ENCODE data around the gene CD80.
A peak's percentile ranks its signal among the peaks of the same experiment; 100 is the strongest.

CD80 gene

GRCh38 chr3:119500901-119501300, 58.5 kb downstream of the CD80 start:
- H3K4me3 ChIP-seq (ENCODE audit: low read depth, low read length), result peak overlapping the region; percentile 96
- DNase-seq (ENCODE audit: low read depth), result no peak
- TF ChIP-seq, protein P1, sequence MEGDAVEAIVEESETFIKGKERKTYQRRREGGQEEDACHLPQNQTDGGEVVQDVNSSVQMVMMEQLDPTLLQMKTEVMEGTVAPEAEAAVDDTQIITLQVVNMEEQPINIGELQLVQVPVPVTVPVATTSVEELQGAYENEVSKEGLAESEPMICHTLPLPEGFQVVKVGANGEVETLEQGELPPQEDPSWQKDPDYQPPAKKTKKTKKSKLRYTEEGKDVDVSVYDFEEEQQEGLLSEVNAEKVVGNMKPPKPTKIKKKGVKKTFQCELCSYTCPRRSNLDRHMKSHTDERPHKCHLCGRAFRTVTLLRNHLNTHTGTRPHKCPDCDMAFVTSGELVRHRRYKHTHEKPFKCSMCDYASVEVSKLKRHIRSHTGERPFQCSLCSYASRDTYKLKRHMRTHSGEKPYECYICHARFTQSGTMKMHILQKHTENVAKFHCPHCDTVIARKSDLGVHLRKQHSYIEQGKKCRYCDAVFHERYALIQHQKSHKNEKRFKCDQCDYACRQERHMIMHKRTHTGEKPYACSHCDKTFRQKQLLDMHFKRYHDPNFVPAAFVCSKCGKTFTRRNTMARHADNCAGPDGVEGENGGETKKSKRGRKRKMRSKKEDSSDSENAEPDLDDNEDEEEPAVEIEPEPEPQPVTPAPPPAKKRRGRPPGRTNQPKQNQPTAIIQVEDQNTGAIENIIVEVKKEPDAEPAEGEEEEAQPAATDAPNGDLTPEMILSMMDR (IDR thresholded peaks at IDR 0.05; ENCODE audit: insufficient read depth, low read depth, low read length, missing control alignments), result no peak

GRCh38 chr3:119500265-119500664, 59.1 kb downstream of the CD80 start:
- H3K4me3 ChIP-seq (ENCODE audit: low read depth, low read length), result peak overlapping the region; percentile 96
- no peak for DNase-seq (ENCODE audit: low read depth)
- TF ChIP-seq, protein P1 (IDR thresholded peaks at IDR 0.05; ENCODE audit: insufficient read depth, low read depth, low read length, missing control alignments), result no peak

DNA sequence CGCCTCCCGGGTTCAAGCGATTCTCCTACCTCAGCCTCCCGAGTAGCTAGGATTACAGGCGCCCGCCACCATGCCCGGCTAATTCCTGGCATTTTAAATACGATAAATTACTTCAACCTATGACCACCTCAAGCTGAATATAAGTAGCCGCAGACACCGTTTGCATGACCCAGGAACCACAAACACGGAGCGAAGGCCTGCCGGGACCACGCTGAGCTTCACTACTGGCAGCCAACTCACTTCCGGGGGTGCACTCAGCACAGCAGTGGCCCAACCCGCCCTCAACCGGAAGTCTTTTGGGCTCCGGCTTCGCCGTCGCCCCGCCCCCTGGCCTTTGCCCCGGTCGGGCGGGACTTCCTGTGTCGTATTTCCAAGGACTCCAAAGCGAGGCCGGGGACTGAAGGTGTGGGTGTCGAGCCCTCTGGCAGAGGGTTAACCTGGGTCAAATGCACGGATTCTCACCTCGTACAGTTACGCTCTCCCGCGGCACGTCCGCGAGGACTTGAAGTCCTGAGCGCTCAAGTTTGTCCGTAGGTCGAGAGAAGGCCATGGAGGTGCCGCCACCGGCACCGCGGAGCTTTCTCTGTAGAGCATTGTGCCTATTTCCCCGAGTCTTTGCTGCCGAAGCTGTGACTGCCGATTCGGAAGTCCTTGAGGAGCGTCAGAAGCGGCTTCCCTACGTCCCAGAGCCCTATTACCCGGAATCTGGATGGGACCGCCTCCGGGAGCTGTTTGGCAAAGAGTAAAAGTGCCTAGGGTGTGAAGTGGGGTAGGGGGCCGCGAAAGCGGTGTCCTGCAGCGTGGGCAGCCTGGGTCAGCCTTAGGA, 61.0 kb downstream of the CD80 start, which contains the start of gene TIMMDC1:
TSS of gene TIMMDC1 (plus strand) at position 362 of the 826 bp plus-strand sequence. CDS start at position 549, 187 bp downstream.
- peak; percentile 98 for DNase-seq (ENCODE audit: low read depth)
- TF ChIP-seq, protein P1 (IDR thresholded peaks at IDR 0.05; ENCODE audit: insufficient read depth, low read depth, low read length, missing control alignments), result no peak

GRCh38 chr3:119497820-119498185, 61.6 kb downstream of the CD80 start:
- TF ChIP-seq, protein P1 (IDR thresholded peaks at IDR 0.05; ENCODE audit: insufficient read depth, low read depth, low read length, missing control alignments), result no peak
- DNase-seq (ENCODE audit: low read depth), result peak; percentile 18
- H3K4me3 ChIP-seq (ENCODE audit: low read depth, low read length), result peak overlapping the region; percentile 96

More for the DNA sequence above, 61.0 kb downstream of the CD80 start, which contains the start of gene TIMMDC1:
- H3K4me3 ChIP-seq (ENCODE audit: low read depth, low read length), result peak within 1 kb of the TSS; percentile 96

DNA sequence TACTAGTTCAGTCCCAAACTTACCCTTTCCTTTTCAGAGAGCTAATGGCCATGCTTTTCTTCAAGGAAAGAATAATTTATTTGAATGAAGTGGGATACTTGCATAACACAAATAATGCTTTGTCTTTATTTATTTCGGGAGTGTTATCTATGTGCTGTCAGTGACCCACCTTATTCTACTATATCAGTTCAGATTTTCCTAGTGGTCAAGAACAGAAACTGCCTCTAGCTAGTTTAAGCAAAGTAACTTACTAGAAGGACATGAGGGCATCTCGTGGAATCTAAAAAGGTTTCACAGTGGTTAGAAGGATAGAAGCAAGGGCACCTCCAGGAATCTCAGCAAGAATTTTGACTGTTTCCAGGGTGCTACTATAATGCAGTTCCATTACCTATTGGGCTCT, 64.8 kb downstream of the CD80 start:
- TF ChIP-seq, protein P1 (IDR thresholded peaks at IDR 0.05; ENCODE audit: insufficient read depth, low read depth, low read length, missing control alignments), result no peak
- no peak for DNase-seq (ENCODE audit: low read depth)
- no peak overlapping the region for H3K4me3 ChIP-seq (ENCODE audit: low read depth, low read length)

GRCh38 chr3:119492810-119493209, 66.6 kb downstream of the CD80 start:
- no peak for DNase-seq (ENCODE audit: low read depth)
- TF ChIP-seq, protein P1 (IDR thresholded peaks at IDR 0.05; ENCODE audit: insufficient read depth, low read depth, low read length, missing control alignments), result no peak
- no peak overlapping the region for H3K4me3 ChIP-seq (ENCODE audit: low read depth, low read length)
